Type B pancreatic cell (in vitro differentiated cells): ENCODE results near the gene TBXAS1. TPM values are rescaled to one million over a fixed set of nuclear protein-coding genes. Genes with fewer than 3 reads are reported as not detected.

ENCODE experiments used
- DNase-seq: peaks from one replicate; pipeline ENCODE4 v3.0.0; 2021; ENCODE audit warnings: mixed read lengths; ENCODE audit not compliant: unreplicated experiment; ENCODE audit errors: extremely low spot score
- H3K27ac Mint-ChIP-seq: 2 replicates; pipeline ENCODE4 v1.8.0; 2021; ENCODE audit warnings: mild to moderate bottlenecking, mixed read lengths
- H3K27me3 Mint-ChIP-seq: 2 replicates; pipeline ENCODE4 v1.8.0; 2021; ENCODE audit warnings: mixed read lengths
- H3K36me3 Mint-ChIP-seq: 2 replicates; pipeline ENCODE4 v1.8.0; 2021; ENCODE audit warnings: mixed read lengths
- H3K4me1 Mint-ChIP-seq: one replicate; pipeline ENCODE4 v1.8.0; 2021; ENCODE audit warnings: mixed read lengths; ENCODE audit not compliant: unreplicated experiment
- H3K4me3 Mint-ChIP-seq: 2 replicates; pipeline ENCODE4 v1.8.0; 2021; ENCODE audit warnings: mild to moderate bottlenecking, mixed read lengths
- H3K9me3 Mint-ChIP-seq: 2 replicates; pipeline ENCODE4 v1.8.0; 2021; ENCODE audit warnings: mixed read lengths
- CTCF ChIP-seq: fragments of 200-600 bp; sonication (generic); conservative IDR thresholded peaks from 2 replicates; pipeline ENCODE4 v1.5.0; 2021; ENCODE audit warnings: antibody characterized with exemption, mild to moderate bottlenecking
- total RNA-seq: library from RNA; stranded (reverse); gene quantifications from 2 replicates; pipeline ENCODE4 v1.2.1, GENCODE V29; 2021; ENCODE audit warnings: low replicate concordance

TBXAS1 gene
- total RNA-seq, 1 donor from 2014 or later, result 5.8 TPM

DNA sequence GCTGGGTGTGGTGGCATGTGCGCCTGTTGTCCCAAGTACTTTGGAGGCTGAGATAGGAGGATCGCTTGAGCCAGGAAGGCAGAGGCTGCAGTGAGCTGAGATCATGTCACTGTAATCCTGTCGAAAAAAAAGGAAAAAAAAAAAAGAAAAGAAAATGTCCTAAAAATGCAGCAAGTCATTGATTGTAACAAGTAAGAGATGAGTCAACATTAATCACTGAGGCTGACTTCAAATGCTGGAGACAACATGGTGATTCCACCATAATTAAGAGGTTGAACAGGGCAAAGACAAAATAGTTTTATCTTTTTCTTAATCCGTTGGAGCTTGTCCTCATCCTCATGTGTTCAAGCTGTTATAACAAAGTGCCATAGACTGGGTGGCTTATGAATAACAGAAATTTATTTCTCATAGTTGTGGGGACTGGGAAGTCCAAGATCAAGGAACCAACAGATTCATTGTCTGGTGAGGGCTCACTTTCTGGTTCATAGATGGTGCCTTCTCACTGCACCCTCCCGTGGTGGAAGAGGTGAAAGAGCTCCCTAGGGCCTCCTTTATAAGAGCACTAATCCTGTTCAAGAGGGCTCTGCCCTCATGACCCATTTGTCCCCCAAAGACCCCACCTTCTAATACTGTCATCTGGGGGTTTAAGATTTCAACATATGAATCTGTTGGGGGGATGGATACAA lies 60.3 kb downstream of the TBXAS1 start:
- H3K4me3 Mint-ChIP-seq, result no peak overlapping the region
- no peaks in the 10 kb centered on the region for H3K27me3 Mint-ChIP-seq
- H3K4me1 Mint-ChIP-seq, result peaks cover 22% of the 10 kb centered on the region
- DNase-seq, result no peak
- H3K27ac Mint-ChIP-seq, result no peak overlapping the region
- H3K9me3 Mint-ChIP-seq, result peaks cover 5% of the 10 kb centered on the region
- TF ChIP-seq CTCF, result no peak
- no peaks in the 10 kb centered on the region for H3K36me3 Mint-ChIP-seq

DNA sequence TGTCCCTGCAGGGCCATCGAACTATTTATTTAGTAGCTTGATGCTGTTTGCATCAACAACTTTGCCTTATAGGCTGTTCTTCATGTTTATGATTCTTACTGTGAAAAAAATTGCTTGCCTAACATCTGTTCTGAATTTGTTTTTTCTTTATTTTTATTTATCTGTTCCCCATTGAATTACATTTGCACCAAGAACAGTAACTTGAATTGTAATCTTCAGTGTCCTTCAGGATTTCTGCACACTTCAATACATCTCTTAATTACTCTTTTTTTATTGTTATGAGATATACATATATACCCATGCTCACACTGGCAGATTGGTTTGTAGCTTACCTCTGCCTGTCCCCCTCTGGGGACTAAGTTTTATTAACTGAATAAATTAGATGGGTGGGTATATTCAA lies 64.4 kb downstream of the TBXAS1 start:
- Mint-ChIP-seq H3K36me3 (no peaks in the 10 kb centered on the region), H3K4me1 (peaks cover 9% of the 10 kb centered on the region), H3K9me3 (peaks cover 5% of the 10 kb centered on the region), H3K27ac (no peak overlapping the region), H3K27me3 (peaks cover 15% of the 10 kb centered on the region), H3K4me3 (no peak overlapping the region)
- DNase-seq, result no peak
- no peak for TF ChIP-seq CTCF

- peaks cover 8% of the 10 kb centered on the region for H3K4me1 Mint-ChIP-seq
- H3K4me3 Mint-ChIP-seq, result no peak overlapping the region
- no peaks in the 10 kb centered on the region for H3K36me3 Mint-ChIP-seq
- H3K27ac Mint-ChIP-seq, result no peak overlapping the region
- no peak for TF ChIP-seq CTCF
- no peak for DNase-seq
- peaks cover 5% of the 10 kb centered on the region for H3K9me3 Mint-ChIP-seq
- peaks cover 15% of the 10 kb centered on the region for H3K27me3 Mint-ChIP-seq
These were observed 64.9 kb downstream of the TBXAS1 start for GRCh38 chr7:139893999-139894398.

DNA sequence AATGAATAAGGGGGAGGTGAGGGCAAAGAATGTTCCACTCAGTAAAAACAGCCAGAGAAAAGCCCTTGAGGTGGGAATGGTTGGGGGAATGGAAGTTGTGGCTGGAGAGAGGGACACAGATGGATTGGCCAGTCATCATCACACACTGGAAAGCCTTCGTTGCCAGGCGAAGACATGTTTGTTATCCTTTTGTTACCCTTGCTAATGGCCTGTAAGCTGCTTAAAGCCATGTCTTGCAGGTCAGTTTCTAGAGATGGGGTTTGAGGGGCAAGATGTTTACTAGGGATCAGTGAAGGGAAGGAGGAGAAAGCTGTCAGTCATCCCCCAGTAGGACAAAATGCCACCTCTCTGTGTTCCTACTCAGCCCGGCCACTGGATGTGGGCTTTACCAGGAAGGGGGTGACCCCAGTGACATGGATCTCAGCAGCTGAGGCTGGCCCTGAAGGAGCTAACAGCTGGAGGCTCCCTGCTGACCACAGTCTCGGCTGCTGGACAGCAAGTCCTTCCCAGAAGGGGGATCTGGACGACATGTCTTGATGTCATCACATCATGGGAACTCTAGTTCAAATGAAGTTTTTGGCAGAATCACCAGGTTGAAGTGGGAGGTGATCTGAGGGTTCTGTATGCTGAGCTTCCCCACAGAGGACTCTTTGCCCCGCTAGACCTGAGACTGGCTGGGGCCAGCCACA lies 66.2 kb downstream of the TBXAS1 start:
- H3K27ac Mint-ChIP-seq, result no peak overlapping the region
- no peak for TF ChIP-seq CTCF
- no peak for DNase-seq
- H3K27me3 Mint-ChIP-seq, result peaks cover 15% of the 10 kb centered on the region
- H3K4me3 Mint-ChIP-seq, result no peak overlapping the region
- H3K9me3 Mint-ChIP-seq, result peaks cover 5% of the 10 kb centered on the region
- no peaks in the 10 kb centered on the region for H3K36me3 Mint-ChIP-seq
- peaks cover 8% of the 10 kb centered on the region for H3K4me1 Mint-ChIP-seq

DNA sequence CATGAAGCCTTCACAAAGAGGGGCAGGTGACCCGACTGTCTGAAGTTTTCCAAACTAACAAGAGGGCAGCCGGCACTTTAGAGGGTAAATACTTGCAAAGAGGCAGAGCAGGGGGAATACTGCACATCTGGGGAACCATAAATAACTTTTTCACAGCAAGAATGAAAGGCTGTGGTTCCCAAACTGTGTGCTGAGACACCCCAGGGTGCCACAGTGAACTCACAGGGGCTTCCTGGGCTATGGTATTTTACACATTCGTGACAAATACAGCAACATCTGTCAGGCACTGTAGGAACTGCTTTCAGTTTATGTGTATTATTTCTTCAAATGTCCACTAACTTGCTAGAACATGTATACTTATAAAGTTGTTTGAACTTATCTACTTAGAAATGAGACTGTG lies 67.2 kb downstream of the TBXAS1 start:
- no peak overlapping the region for H3K4me3 Mint-ChIP-seq
- no peaks in the 10 kb centered on the region for H3K9me3 Mint-ChIP-seq
- no peak for TF ChIP-seq CTCF
- H3K4me1 Mint-ChIP-seq, result peaks cover 8% of the 10 kb centered on the region
- no peaks in the 10 kb centered on the region for H3K36me3 Mint-ChIP-seq
- peaks cover 15% of the 10 kb centered on the region for H3K27me3 Mint-ChIP-seq
- no peak for DNase-seq
- no peak overlapping the region for H3K27ac Mint-ChIP-seq
